HEK293 (cell line): ENCODE data around the gene CTRB1.

ENCODE experiments used
- CTCF ChIA-PET: fragments of 350-600 bp; formaldehyde crosslinking; extraction: SDS; loops from one replicate; lab custom pipeline; 2021; ENCODE audit warnings: antibody characterized with exemption; lab: Yijun Ruan, JAX
- POLR2A ChIA-PET: fragments of 300-600 bp; formaldehyde crosslinking; extraction: SDS; loops from one replicate; lab custom pipeline; 2020; ENCODE audit warnings: antibody characterized with exemption, inconsistent platforms; lab: Yijun Ruan, JAX
- H3K27ac ChIP-seq: fragments of 200-500 bp; sonication (Bioruptor generic); 2 replicates; pipeline ENCODE4 v1.5.1; 2014; ENCODE audit warnings: low read depth, low read length, control low read depth, inconsistent platforms; ENCODE audit errors: extremely low read depth
- H3K36me3 ChIP-seq, 2 experiments: fragments of 200-500 bp in 1 of 2; sonication (Bioruptor generic) in 1 of 2; 1 replicate in 1 of 2; 2 replicates in 1 of 2; pipeline ENCODE4 v1.5.1; 2014 to 2017; ENCODE audit warnings: inconsistent platforms in 2 of 2, low read length in 2 of 2; ENCODE audit not compliant: control insufficient read depth in 2 of 2, insufficient read depth in 1 of 2
- H3K4me1 ChIP-seq: fragments of 200-500 bp; sonication (Bioruptor generic); 2 replicates; pipeline ENCODE4 v1.5.1; 2014; ENCODE audit warnings: mild to moderate bottlenecking, low read length, inconsistent platforms; ENCODE audit not compliant: control insufficient read depth, insufficient read depth
- H3K4me3 ChIP-seq: 2 replicates; pipeline ENCODE4 v1.5.1; 2011; ENCODE audit warnings: low read depth, mild to moderate bottlenecking, control low read depth, low read length, moderate library complexity
- H3K9me3 ChIP-seq: fragments of 200-500 bp; sonication (Bioruptor generic); 2 replicates; pipeline ENCODE4 v1.5.1; 2014; ENCODE audit warnings: low read depth, low read length, inconsistent platforms; ENCODE audit not compliant: control insufficient read depth, insufficient read depth
- BCL11B ChIP-seq: fragments of 450-650 bp; formaldehyde crosslinking; IDR thresholded peaks from 2 replicates; pipeline ENCODE4 v1.5.1; 2016; ENCODE audit warnings: low read depth, missing biosample characterization, missing genetic modification characterization
- GLI4 ChIP-seq: fragments of 450-650 bp; formaldehyde crosslinking; IDR thresholded peaks from 2 replicates; pipeline ENCODE4 v1.5.1; 2016; ENCODE audit warnings: missing biosample characterization, missing genetic modification characterization
- GLIS2 ChIP-seq: fragments of 450-650 bp; formaldehyde crosslinking; IDR thresholded peaks from 2 replicates; pipeline ENCODE4 v1.5.1; 2016; ENCODE audit warnings: missing biosample characterization, missing genetic modification characterization
- IKZF3 ChIP-seq: fragments of 450-650 bp; IDR thresholded peaks from 2 replicates; pipeline ENCODE4 v1.5.0; 2018; ENCODE audit warnings: missing biosample characterization, mild to moderate bottlenecking, missing genetic modification characterization, moderate library complexity
- PRDM1 ChIP-seq: fragments of 450-650 bp; formaldehyde crosslinking; IDR thresholded peaks from 2 replicates; pipeline ENCODE4; 2016; ENCODE audit warnings: missing biosample characterization, missing genetic modification characterization
- RBAK ChIP-seq: fragments of 450-650 bp; formaldehyde crosslinking; IDR thresholded peaks from 2 replicates; pipeline ENCODE4 v1.5.1; 2016; ENCODE audit warnings: missing biosample characterization, missing genetic modification characterization
- SALL2 ChIP-seq: fragments of 450-650 bp; formaldehyde crosslinking; IDR thresholded peaks from 2 replicates; pipeline ENCODE4 v1.5.0; 2017; ENCODE audit warnings: missing biosample characterization, mild to moderate bottlenecking, missing genetic modification characterization, borderline replicate concordance
- SCRT2 ChIP-seq: fragments of 450-650 bp; formaldehyde crosslinking; IDR thresholded peaks from 2 replicates; pipeline ENCODE4 v1.5.1; 2016; ENCODE audit warnings: missing biosample characterization, missing genetic modification characterization
- SETDB1 ChIP-seq: IDR thresholded peaks from one replicate; pipeline ENCODE4 v1.6.1; 2017; ENCODE audit warnings: mild to moderate bottlenecking, low read length, moderate library complexity, mixed read lengths; ENCODE audit not compliant: insufficient read length
- YY2 ChIP-seq: fragments of 450-650 bp; formaldehyde crosslinking; IDR thresholded peaks from 2 replicates; pipeline ENCODE4 v1.5.1; 2016; ENCODE audit warnings: missing biosample characterization, missing genetic modification characterization
- ZNF140 ChIP-seq: fragments of 450-650 bp; formaldehyde crosslinking; IDR thresholded peaks from 2 replicates; pipeline ENCODE4 v1.5.1; 2016; ENCODE audit warnings: missing biosample characterization, missing genetic modification characterization
- ZNF146 ChIP-seq: fragments of 450-650 bp; formaldehyde crosslinking; IDR thresholded peaks from 2 replicates; pipeline ENCODE4 v1.5.1; 2016; ENCODE audit warnings: missing biosample characterization, missing genetic modification characterization
- ZNF274 ChIP-seq, 2 experiments: fragments of 200-500 bp in 1 of 2; fragments of 450-650 bp in 1 of 2; sonication (Bioruptor generic) in 1 of 2; formaldehyde crosslinking in 1 of 2; IDR thresholded peaks; 2 replicates each; pipeline versions ENCODE4 v1.5.1 to v1.6.1; 2014 to 2016; ENCODE audit warnings: borderline replicate concordance in 1 of 2, inconsistent platforms in 1 of 2, low read length in 1 of 2, missing biosample characterization in 1 of 2, missing genetic modification characterization in 1 of 2
- ZNF324 ChIP-seq: fragments of 450-650 bp; formaldehyde crosslinking; IDR thresholded peaks from 2 replicates; pipeline ENCODE4 v1.5.1; 2016; ENCODE audit warnings: missing biosample characterization, missing genetic modification characterization
- ZNF394 ChIP-seq: fragments of 450-650 bp; formaldehyde crosslinking; IDR thresholded peaks from 2 replicates; pipeline ENCODE4 v1.5.1; 2016; ENCODE audit warnings: missing biosample characterization, missing genetic modification characterization, mild to moderate bottlenecking, moderate library complexity, borderline replicate concordance
- ZNF473 ChIP-seq: fragments of 450-650 bp; formaldehyde crosslinking; IDR thresholded peaks from 2 replicates; pipeline ENCODE4 v1.5.1; 2017; ENCODE audit warnings: missing biosample characterization, missing genetic modification characterization
- ZNF596 ChIP-seq: fragments of 450-650 bp; IDR thresholded peaks from 2 replicates; pipeline ENCODE4 v1.5.0; 2018; ENCODE audit warnings: missing biosample characterization, mild to moderate bottlenecking, missing genetic modification characterization, moderate library complexity
- ZNF692 ChIP-seq: fragments of 450-650 bp; formaldehyde crosslinking; IDR thresholded peaks from 2 replicates; pipeline ENCODE4 v1.5.1; 2016; ENCODE audit warnings: missing biosample characterization, missing genetic modification characterization
- ZNF785 ChIP-seq: fragments of 450-650 bp; formaldehyde crosslinking; IDR thresholded peaks from 2 replicates; pipeline ENCODE4 v1.5.1; 2016; ENCODE audit warnings: missing biosample characterization, missing genetic modification characterization
- ZSCAN16 ChIP-seq: fragments of 450-650 bp; formaldehyde crosslinking; IDR thresholded peaks from 2 replicates; pipeline ENCODE4 v1.5.1; 2016; ENCODE audit warnings: missing biosample characterization, missing genetic modification characterization
- ZSCAN30 ChIP-seq: fragments of 450-650 bp; IDR thresholded peaks from 2 replicates; pipeline ENCODE4 v1.5.1; 2018; ENCODE audit warnings: missing biosample characterization, mild to moderate bottlenecking, missing genetic modification characterization, moderate library complexity
- TF ChIP-seq, protein P1 (sequence below): fragments of 450-650 bp; formaldehyde crosslinking; IDR thresholded peaks from 2 replicates; pipeline ENCODE4 v1.5.1; 2016; ENCODE audit warnings: missing biosample characterization, missing genetic modification characterization
- TF ChIP-seq, protein P2 (sequence below): fragments of 450-650 bp; formaldehyde crosslinking; IDR thresholded peaks from 2 replicates; pipeline ENCODE4 v1.5.1; 2017; ENCODE audit warnings: missing biosample characterization, missing genetic modification characterization
- TF ChIP-seq, protein P3 (sequence below): fragments of 450-650 bp; formaldehyde crosslinking; IDR thresholded peaks from 2 replicates; pipeline ENCODE4 v1.5.1; 2016; ENCODE audit warnings: missing biosample characterization, missing genetic modification characterization

Gene CTRB1

GRCh38 chr16:75176926-75177325 lies 41.9 kb upstream of the CTRB1 start:
- no peaks in the 10 kb centered on the region; the same call in 1 of the 2 replicates for H3K9me3 ChIP-seq
- no peaks in the 10 kb centered on the region for H3K36me3 ChIP-seq
- H3K4me1 ChIP-seq = no peaks in the 10 kb centered on the region
- TF ChIP-seq SETDB1 = peak; percentile 90
- TF ChIP-seq ZNF394 (tag by site-specific recombination) = no peak
- ChIA-PET CTCF (interaction anchor here (0.6 to 1.9 kb wide), 3 partner anchors 20 to 56 kb away, joined by 3 to 7 read pairs (median 4); no protein-coding TSS in a partner anchor), POLR2A (no interaction called here)
- no peak overlapping the region for H3K27ac ChIP-seq
- H3K4me3 ChIP-seq = no peak overlapping the region

GRCh38 chr16:75179208-75179607 lies 39.6 kb upstream of the CTRB1 start:
- Histone ChIP-seq H3K27ac (no peak overlapping the region), H3K36me3 (no peaks in the 10 kb centered on the region), H3K9me3 (no peaks in the 10 kb centered on the region; the same call in 1 of the 2 replicates), H3K4me1 (no peaks in the 10 kb centered on the region), H3K4me3 (no peak overlapping the region)
- POLR2A ChIA-PET = interaction anchor here (0.7 kb wide), 1 partner anchor 61 kb away, joined by 6 read pairs; no protein-coding TSS in a partner anchor
- TF ChIP-seq IKZF3 (tag by site-specific recombination) (no peak), BCL11B (no peak), GLIS2 (tag by site-specific recombination) (no peak), GLI4 (tag by site-specific recombination) (no peak), ZNF785 (no peak), ZSCAN30 (tag by site-specific recombination) (no peak), ZNF324 (tag by site-specific recombination) (no peak), RBAK (tag by site-specific recombination) (no peak), ZNF692 (tag by site-specific recombination) (no peak)
- TF ChIP-seq, protein P1, sequence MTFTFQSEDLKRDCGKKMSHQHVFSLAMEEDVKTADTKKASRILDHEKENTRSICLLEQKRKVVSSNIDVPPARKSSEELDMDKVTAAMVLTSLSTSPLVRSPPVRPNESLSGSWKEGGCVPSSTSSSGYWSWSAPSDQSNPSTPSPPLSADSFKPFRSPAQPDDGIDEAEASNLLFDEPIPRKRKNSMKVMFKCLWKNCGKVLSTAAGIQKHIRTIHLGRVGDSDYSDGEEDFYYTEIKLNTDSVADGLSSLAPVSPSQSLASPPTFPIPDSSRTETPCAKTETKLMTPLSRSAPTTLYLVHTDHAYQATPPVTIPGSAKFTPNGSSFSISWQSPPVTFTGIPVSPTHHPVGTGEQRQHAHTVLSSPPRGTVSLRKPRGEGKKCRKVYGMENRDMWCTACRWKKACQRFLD (tag by site-specific recombination) = no peak
- TF ChIP-seq, all 188 proteins: peak for 0
- CTCF ChIA-PET = no interaction called here

DNA sequence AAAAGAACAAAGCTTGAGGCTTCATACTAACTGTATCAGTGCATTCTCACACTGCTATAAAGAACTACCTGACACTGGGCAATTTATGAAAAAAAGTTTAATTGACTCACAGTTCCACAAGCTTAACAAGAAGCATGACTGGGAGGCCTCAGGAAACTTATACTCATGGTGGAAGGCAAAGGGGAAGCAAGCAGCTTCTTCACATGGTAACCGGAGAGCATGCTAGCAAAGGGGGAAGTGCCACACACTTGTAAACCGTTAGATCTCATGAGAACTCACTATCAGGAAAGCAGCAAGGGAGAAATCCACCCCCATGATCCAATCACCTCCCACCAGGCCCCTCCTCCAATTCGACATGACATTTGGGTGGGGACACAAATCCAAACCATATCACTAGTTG lies 37.2 kb upstream of the CTRB1 start:
- TF ChIP-seq ZNF274 (IDR thresholded peaks at IDR 0.05; ENCODE audit: low read length) (no peak), ZNF274 (tag by site-specific recombination; IDR thresholded peaks at IDR 0.05; ENCODE audit: borderline replicate concordance) (no peak), ZNF394 (tag by site-specific recombination) (no peak), ZNF596 (tag by site-specific recombination) (no peak), GLIS2 (tag by site-specific recombination) (no peak), ZNF473 (tag by site-specific recombination) (no peak), SCRT2 (tag by site-specific recombination) (no peak), SALL2 (tag by site-specific recombination) (no peak), ZSCAN16 (tag by site-specific recombination) (no peak), YY2 (tag by site-specific recombination) (no peak), PRDM1 (tag by site-specific recombination) (no peak), ZNF140 (tag by site-specific recombination) (no peak), ZNF146 (tag by site-specific recombination) (no peak)
- TF ChIP-seq, protein P2, sequence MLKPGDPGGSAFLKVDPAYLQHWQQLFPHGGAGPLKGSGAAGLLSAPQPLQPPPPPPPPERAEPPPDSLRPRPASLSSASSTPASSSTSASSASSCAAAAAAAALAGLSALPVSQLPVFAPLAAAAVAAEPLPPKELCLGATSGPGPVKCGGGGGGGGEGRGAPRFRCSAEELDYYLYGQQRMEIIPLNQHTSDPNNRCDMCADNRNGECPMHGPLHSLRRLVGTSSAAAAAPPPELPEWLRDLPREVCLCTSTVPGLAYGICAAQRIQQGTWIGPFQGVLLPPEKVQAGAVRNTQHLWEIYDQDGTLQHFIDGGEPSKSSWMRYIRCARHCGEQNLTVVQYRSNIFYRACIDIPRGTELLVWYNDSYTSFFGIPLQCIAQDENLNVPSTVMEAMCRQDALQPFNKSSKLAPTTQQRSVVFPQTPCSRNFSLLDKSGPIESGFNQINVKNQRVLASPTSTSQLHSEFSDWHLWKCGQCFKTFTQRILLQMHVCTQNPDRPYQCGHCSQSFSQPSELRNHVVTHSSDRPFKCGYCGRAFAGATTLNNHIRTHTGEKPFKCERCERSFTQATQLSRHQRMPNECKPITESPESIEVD = no peak
- TF ChIP-seq, protein P3, sequence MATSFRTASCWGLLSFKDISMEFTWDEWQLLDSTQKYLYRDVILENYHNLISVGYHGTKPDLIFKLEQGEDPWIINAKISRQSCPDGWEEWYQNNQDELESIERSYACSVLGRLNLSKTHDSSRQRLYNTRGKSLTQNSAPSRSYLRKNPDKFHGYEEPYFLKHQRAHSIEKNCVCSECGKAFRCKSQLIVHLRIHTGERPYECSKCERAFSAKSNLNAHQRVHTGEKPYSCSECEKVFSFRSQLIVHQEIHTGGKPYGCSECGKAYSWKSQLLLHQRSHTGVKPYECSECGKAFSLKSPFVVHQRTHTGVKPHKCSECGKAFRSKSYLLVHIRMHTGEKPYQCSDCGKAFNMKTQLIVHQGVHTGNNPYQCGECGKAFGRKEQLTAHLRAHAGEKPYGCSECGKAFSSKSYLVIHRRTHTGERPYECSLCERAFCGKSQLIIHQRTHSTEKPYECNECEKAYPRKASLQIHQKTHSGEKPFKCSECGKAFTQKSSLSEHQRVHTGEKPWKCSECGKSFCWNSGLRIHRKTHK (tag by site-specific recombination) = no peak
- no peaks in the 10 kb centered on the region for H3K4me1 ChIP-seq
- H3K4me3 ChIP-seq = no peak overlapping the region
- no peaks in the 10 kb centered on the region for H3K9me3 ChIP-seq
- H3K27ac ChIP-seq = no peak overlapping the region
- H3K36me3 ChIP-seq = no peaks in the 10 kb centered on the region
- ChIA-PET POLR2A (no interaction called here), CTCF (no interaction called here)
